Stimulated activated CD8-positive, alpha-beta memory T cell treated with anti-CD3 and anti-CD28 coated beads, Interleukin-7, amount 100 ng/mL, for 4 hours (primary cell): Measurements from ENCODE around the gene LATS1.
"Not testable (repeated sequence)": the region's sequence is repeated elsewhere in the genome, so short reads cannot be mapped to it uniquely, and the experiment has no call there.

Source experiments
- DNase-seq, 2 donors: peaks; one replicate each; pipeline ENCODE4 v3.0.0-alpha.2; 2020; ENCODE audit warnings: low read depth in 2 of 2

The LATS1 gene

GRCh38 chr6:149728499-149729234 is 10.8 kb upstream of the LATS1 start:
- no peak for DNase-seq

DNA sequence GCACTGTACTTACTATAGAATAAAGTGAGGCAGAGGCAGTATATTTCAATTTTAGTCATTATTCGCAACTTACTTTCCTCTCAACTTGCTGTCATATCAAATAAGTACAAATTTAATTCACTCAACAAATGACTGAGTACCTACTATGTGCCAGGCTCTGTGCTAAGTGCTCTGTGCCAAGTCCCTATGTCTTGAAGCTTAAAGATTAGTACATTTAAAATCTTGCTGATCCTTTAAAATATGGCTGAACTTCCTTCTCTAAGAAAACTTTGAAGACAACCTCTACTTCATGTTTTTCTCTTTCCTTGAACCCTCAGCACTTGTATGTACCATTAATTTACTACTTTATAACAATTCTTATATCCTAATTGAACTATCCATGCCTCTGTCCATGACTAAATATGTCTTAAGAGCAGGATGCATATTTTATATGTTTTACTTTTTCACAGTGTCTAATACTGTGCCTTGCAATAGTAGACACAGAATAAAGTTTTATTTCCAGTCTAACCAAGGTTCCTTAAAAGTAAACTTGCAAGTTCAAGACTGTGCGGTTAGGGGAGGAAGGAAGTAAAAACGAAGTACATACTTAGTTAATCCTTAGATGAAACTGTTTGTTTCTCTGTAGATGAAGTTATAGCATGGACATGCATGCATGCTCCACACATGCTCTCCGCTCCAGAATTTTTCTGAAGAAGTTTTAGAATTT is 10.0 kb upstream of the LATS1 start:
- DNase-seq: no peak

GRCh38 chr6:149725785-149726184 is 7.9 kb upstream of the LATS1 start:
- DNase-seq: no peak

DNA sequence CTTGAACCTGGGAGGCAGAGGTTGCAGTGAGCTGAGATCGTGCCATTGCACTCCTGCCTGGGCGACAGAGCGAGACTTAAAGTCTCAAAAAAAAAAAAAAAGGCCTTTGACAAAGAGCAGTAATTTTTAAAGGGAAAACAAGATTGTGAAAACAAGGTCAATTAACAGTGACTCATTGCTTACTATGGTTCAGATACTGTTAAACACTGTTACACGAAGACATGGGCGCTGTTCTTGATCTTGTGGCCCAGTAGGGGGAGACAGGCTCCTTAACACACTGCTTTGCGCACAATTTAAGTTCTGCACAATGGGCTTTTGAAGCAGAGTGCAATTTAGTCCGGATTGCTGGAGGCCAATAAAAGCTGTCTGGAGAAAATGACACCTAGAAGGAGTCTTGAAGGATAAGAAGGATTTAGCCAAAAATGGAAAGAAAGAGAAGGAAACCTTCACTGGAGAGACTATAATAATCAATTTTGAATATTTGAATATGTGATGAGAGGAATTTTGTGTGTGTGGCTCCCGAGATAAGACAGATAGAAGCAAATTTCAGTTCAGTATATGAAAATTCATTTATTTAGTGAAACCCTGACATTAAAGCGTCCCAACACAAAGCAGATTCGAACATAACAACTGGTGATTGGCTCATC is 6.0 kb upstream of the LATS1 start:
- DNase-seq: no peak

DNA sequence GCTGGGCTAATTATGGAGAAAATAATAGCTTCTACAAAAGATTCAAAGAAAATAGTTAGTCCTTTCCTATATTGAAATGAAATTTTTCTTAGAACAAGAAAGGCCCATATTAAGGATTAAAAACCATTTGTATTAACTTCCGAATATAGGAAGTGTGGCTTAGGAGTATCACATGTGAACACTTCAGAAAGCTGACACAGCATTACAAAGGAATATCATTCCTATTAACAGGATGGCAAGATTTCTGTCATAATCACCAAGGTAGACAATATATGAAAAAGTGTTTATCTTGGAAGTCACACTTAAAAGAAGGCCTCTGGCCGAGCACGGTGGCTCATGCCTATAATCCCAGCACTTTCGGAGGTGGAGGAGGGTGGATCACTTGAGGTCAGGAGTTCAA is 5.4 kb upstream of the LATS1 start:
- no peak for DNase-seq

DNA sequence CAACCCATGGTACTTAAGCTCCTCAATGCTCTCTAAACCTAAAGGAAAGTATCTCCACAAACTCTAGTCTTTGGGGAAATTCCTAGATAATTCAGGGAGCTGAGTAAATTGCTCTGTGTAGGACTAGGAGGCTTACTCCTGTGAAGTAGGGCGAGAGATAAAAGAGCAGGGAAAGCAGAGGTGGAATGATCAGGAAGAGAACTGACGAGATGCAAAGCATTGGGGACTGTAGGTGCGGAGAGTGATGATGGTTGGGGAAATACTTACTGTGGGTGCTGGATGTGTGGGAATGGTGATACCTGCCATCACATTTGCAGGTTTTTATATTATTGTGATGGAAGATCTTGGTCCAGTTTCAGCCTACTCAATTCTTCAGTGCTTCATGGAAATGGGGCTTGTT is 1.6 kb upstream of the LATS1 start:
- no peak for DNase-seq

- DNase-seq: no peak
These were observed 680 bp downstream of the LATS1 start for GRCh38 chr6:149717255-149717587.

GRCh38 chr6:149716181-149716963 is 1.5 kb downstream of the LATS1 start:
- DNase-seq: no peak

- no peak for DNase-seq
These were observed 3.5 kb downstream of the LATS1 start for GRCh38 chr6:149714442-149714841.

GRCh38 chr6:149711711-149712110 is 6.2 kb downstream of the LATS1 start:
- no peak for DNase-seq

GRCh38 chr6:149701714-149702113 is 16.2 kb downstream of the LATS1 start:
- DNase-seq: no peak

- no peak for DNase-seq
These were observed 18.8 kb downstream of the LATS1 start for GRCh38 chr6:149699150-149699549.

GRCh38 chr6:149698175-149698574 is 19.7 kb downstream of the LATS1 start:
- no peak for DNase-seq

DNA sequence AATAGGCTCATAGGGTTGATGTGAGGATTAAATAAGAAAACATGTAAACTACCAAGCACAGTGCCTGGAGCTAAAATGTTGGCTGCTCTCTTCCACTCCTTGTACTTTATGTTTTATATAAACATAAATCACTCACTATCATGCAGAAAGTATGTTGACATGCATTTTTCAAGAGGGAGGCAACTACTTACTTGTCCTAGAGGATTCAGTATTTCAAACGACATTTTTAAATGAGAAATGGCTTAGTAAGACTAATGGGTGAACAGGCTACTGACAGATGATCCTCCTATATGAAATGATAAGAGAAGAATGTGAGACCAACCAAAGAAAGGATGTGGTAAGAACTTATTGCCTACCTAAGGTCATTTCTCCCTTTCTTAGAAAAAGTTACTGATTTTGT is 21.0 kb downstream of the LATS1 start:
- DNase-seq: no peak

DNA sequence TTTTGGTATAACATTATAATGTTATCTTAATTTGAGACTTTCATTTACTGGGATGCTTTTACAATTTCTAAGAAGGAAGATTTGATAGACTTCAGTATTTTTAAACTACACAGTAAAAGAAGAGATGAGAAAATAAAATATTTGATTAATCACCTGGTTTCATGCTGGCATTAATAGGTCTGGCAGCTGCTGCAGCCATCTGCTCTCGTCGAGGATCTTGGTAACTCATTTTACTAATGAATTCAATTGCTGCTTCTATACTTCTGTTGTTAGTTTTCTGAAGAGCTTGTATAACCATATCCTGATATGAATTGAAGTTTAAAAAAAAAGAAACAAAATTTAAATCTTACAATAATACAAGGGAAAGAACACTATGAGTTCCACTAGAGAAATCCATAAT is 23.0 kb downstream of the LATS1 start:
- no peak for DNase-seq

GRCh38 chr6:149691201-149691600 is 26.7 kb downstream of the LATS1 start:
- DNase-seq: no peak

- DNase-seq: no peak
These were observed 31.7 kb downstream of the LATS1 start for GRCh38 chr6:149686230-149686629.

DNA sequence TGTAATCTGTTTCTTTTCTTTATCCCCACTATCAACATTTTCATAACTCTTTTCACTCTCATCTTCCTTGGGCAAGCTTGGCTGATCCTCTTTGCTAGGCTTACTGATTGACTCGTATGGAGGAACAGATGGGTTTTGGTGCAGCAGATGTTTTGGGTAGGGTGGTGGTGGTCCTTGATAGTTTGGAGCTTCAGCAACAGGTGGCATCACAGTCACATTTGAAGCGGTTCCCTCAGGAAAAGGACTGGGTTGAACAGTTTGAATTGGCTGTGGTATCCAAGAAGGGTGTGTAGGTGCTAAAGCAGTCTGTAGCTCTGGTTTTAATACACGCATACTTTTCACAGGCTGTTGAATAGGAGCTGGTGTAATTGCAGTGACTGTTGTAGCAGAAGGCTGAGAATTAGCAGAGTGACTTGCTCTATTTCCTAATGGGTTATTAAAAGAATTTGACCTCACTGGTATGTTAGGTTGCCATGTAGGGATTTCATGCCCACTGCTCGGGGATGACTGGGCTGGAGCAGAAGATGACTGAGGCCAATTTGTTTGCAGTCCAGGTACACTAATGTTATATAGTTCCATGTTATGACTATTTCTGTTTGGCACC is 34.5 kb downstream of the LATS1 start:
- no peak for DNase-seq

GRCh38 chr6:149681845-149682244 is 36.1 kb downstream of the LATS1 start:
- not testable (repeated sequence) for DNase-seq

DNA sequence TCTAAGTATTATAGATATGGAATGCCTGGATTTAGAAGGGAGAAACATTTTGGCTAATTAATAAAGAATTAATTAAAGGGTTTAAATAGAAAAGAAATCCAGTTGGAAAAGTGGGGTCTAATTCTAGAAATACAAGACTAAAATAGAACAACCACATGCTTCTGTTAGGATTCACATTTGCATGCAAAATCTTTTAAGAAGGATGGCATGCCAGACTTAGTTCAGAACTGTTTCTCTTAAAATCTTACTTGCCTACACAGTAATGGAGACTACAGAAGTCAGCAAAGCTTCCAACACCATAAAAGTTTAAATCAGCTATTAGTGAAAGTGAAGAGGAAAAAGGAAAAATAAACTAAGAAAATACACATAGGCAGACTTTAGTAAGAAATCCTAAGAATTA is 36.7 kb downstream of the LATS1 start:
- DNase-seq: no peak

DNA sequence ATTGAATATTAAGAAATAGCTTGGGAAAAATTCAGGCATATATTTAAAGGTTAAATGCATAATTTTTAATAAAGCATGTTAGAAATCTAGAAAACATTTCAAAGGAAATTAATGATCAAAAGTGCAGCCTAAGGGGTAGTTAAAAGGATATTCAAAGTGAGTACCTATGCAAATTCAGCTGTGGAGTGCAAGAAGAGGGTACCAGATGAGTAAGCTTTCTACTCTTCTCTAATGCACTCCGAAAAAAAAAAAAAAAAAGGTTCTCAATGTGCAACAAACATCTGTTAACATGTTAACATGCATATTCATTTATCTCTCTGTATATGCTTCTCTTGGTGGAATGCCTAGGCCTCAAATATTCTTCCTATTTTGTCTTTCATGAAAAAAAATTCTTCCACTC is 37.4 kb downstream of the LATS1 start:
- no peak for DNase-seq

- not testable (repeated sequence) for DNase-seq
These were observed 45.6 kb downstream of the LATS1 start for GRCh38 chr6:149672265-149672664.
